Measurements from ENCODE around the gene MGLL. TPM values are rescaled to one million over a fixed set of nuclear protein-coding genes. Genes with fewer than 3 reads are reported as not detected.
A peak's percentile ranks its signal among the peaks of the same experiment; 100 is the strongest.

The MGLL gene
- total and polyA plus RNA-seq, 4 donors: 9.4 to 277 (median 74.2) TPM

DNA sequence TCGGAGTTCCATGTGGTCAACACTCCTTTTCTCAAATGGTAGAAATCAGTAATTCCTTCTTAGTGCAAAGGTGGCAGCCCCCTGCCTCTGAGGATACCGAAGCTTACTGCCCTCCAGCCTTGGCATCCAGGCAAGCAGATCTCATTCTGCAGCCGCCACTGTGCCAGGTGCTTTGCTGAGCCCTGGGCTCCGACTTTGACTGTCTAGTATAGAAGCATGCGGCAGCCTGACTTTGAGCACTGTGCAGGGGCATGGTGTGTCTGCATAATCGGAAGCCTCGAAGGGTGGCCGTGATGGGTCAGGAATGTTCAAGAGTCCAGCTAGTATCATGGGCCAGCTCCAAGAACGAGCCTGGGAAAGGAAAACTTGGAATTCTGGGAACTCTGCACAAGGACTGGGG lies 109.9 kb downstream of the MGLL start:
- Histone ChIP-seq H3K9ac (ENCODE audit: low read depth in 1 of 2, low read length in 2 of 2) (no peak overlapping the region), H3K36me3 (ENCODE audit: control insufficient read depth in 4 of 4, insufficient read depth in 3 of 4, low read depth in 1 of 4, low read length in 3 of 4) (peaks cover 3 to 42% (median 19%) of the 10 kb centered on the region in 4 donors), H3K27ac (ENCODE audit: low read depth in 1 of 2, low read length in 2 of 2) (no peak overlapping the region), H3K4me3 (ENCODE audit: low read depth in 1 of 3, low read length in 3 of 3) (no peak overlapping the region), H3K9me3 (ENCODE audit: control insufficient read depth in 4 of 4, low read length in 3 of 4) (no peaks in the 10 kb centered on the region), H3K27me3 (ENCODE audit: control insufficient read depth in 4 of 4, insufficient read depth in 4 of 4, low read length in 3 of 4) (no peaks in the 10 kb centered on the region), H3K4me1 (ENCODE audit: control insufficient read depth in 4 of 4, insufficient read depth in 4 of 4, low read length in 3 of 4) (no peaks in the 10 kb centered on the region)
- 91% methylated on average over 9 of the region's 9 CpGs for WGBS
- DNase-seq (ENCODE audit: low spot score): no peak
- TF ChIP-seq, protein P1, sequence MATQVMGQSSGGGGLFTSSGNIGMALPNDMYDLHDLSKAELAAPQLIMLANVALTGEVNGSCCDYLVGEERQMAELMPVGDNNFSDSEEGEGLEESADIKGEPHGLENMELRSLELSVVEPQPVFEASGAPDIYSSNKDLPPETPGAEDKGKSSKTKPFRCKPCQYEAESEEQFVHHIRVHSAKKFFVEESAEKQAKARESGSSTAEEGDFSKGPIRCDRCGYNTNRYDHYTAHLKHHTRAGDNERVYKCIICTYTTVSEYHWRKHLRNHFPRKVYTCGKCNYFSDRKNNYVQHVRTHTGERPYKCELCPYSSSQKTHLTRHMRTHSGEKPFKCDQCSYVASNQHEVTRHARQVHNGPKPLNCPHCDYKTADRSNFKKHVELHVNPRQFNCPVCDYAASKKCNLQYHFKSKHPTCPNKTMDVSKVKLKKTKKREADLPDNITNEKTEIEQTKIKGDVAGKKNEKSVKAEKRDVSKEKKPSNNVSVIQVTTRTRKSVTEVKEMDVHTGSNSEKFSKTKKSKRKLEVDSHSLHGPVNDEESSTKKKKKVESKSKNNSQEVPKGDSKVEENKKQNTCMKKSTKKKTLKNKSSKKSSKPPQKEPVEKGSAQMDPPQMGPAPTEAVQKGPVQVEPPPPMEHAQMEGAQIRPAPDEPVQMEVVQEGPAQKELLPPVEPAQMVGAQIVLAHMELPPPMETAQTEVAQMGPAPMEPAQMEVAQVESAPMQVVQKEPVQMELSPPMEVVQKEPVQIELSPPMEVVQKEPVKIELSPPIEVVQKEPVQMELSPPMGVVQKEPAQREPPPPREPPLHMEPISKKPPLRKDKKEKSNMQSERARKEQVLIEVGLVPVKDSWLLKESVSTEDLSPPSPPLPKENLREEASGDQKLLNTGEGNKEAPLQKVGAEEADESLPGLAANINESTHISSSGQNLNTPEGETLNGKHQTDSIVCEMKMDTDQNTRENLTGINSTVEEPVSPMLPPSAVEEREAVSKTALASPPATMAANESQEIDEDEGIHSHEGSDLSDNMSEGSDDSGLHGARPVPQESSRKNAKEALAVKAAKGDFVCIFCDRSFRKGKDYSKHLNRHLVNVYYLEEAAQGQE (IDR thresholded peaks at IDR 0.05): peak; percentile 56
- no peak for TF ChIP-seq EGR1 (IDR thresholded peaks at IDR 0.05; ENCODE audit: low read depth in 2 of 2)

- DNase-seq (ENCODE audit: low spot score): peak; percentile 63
- Histone ChIP-seq H3K36me3 (ENCODE audit: control insufficient read depth in 4 of 4, insufficient read depth in 3 of 4, low read depth in 1 of 4, low read length in 3 of 4) (peaks cover 3 to 43% (median 21%) of the 10 kb centered on the region in 4 donors), H3K27me3 (ENCODE audit: control insufficient read depth in 4 of 4, insufficient read depth in 4 of 4, low read length in 3 of 4) (no peaks in the 10 kb centered on the region), H3K27ac (ENCODE audit: low read depth in 1 of 2, low read length in 2 of 2) (no peak overlapping the region), H3K9ac (ENCODE audit: low read depth in 1 of 2, low read length in 2 of 2) (no peak overlapping the region), H3K4me3 (ENCODE audit: low read depth in 1 of 3, low read length in 3 of 3) (no peak overlapping the region), H3K4me1 (ENCODE audit: control insufficient read depth in 4 of 4, insufficient read depth in 4 of 4, low read length in 3 of 4) (no peaks in the 10 kb centered on the region), H3K9me3 (ENCODE audit: control insufficient read depth in 4 of 4, low read length in 3 of 4) (no peaks in the 10 kb centered on the region)
- 94% methylated on average over 14 of the region's 14 CpGs for WGBS
- no peak for TF ChIP-seq HNF4G (IDR thresholded peaks at IDR 0.05)
- no peak for TF ChIP-seq JUND (IDR thresholded peaks at IDR 0.05)
- no peak for TF ChIP-seq SP1 (IDR thresholded peaks at IDR 0.05)
- TF ChIP-seq, protein P2, sequence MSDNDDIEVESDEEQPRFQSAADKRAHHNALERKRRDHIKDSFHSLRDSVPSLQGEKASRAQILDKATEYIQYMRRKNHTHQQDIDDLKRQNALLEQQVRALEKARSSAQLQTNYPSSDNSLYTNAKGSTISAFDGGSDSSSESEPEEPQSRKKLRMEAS (IDR thresholded peaks at IDR 0.05): no peak
- TF ChIP-seq GABPA (IDR thresholded peaks at IDR 0.05 in 1 of 2, conservative IDR thresholded peaks at IDR 0.05 in 1 of 2): no peak
- TF ChIP-seq HNF4A (conservative IDR thresholded peaks at IDR 0.05): no peak
- TF ChIP-seq RXRA (IDR thresholded peaks at IDR 0.05): no peak
- TF ChIP-seq, protein P1 (IDR thresholded peaks at IDR 0.05): no peak
- TF ChIP-seq FOXA1 (IDR thresholded peaks at IDR 0.05): no peak
- no peak for TF ChIP-seq ATF3 (IDR thresholded peaks at IDR 0.05)
- TF ChIP-seq, protein P3, sequence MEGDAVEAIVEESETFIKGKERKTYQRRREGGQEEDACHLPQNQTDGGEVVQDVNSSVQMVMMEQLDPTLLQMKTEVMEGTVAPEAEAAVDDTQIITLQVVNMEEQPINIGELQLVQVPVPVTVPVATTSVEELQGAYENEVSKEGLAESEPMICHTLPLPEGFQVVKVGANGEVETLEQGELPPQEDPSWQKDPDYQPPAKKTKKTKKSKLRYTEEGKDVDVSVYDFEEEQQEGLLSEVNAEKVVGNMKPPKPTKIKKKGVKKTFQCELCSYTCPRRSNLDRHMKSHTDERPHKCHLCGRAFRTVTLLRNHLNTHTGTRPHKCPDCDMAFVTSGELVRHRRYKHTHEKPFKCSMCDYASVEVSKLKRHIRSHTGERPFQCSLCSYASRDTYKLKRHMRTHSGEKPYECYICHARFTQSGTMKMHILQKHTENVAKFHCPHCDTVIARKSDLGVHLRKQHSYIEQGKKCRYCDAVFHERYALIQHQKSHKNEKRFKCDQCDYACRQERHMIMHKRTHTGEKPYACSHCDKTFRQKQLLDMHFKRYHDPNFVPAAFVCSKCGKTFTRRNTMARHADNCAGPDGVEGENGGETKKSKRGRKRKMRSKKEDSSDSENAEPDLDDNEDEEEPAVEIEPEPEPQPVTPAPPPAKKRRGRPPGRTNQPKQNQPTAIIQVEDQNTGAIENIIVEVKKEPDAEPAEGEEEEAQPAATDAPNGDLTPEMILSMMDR (IDR thresholded peaks at IDR 0.05; ENCODE audit: low read depth, low read length, missing input control): no peak
- TF ChIP-seq RAD21 (IDR thresholded peaks at IDR 0.05): no peak
- no peak for TF ChIP-seq TAF1 (conservative IDR thresholded peaks at IDR 0.05)
- no peak for TF ChIP-seq ZBTB33 (IDR thresholded peaks at IDR 0.05)
- TF ChIP-seq NR2F2 (IDR thresholded peaks at IDR 0.05): no peak
Measured at GRCh38 chr3:127711896-127712295, 110.4 kb downstream of the MGLL start.
